Adrenal gland (tissue), 12 donors: Measurements from ENCODE around the gene MCOLN1. TPM values are rescaled to one million over a fixed set of nuclear protein-coding genes. Genes with fewer than 3 reads are reported as not detected.

Experiments used
- DNase-seq, 7 donors: peaks; one replicate each; pipeline ENCODE4 v3.0.0-alpha.2; 2019 to 2020
- H3K27ac ChIP-seq, 5 donors: fragments of 200-600 bp; sonication (generic) in 4 of 5; 1 replicate in 3 of 5; 2 replicates in 2 of 5; pipeline versions ENCODE4 v1.5.1 to v1.8.0; 2016 to 2020; ENCODE audit warnings: mild to moderate bottlenecking in 1 of 5
- H3K27me3 ChIP-seq: fragments of 200-600 bp; 2 replicates; pipeline ENCODE4 v1.8.0; 2021
- H3K36me3 ChIP-seq, 2 donors: fragments of 200-600 bp; replicated peaks in 1 of 2; 1 replicate in 1 of 2; 2 replicates in 1 of 2; pipeline versions ENCODE4 v1.5.1 to v1.8.0; 2018 to 2022
- H3K4me1 ChIP-seq, 2 donors: fragments of 200-600 bp; replicated peaks in 1 of 2; 1 replicate in 1 of 2; 2 replicates in 1 of 2; pipeline versions ENCODE4 v1.5.1 to v1.8.0; 2018 to 2021
- H3K4me3 ChIP-seq, 4 donors: fragments of 200-600 bp; sonication (generic) in 3 of 4; one replicate each; pipeline ENCODE4 v1.5.1; 2016 to 2018
- H3K9me3 ChIP-seq, 3 donors: fragments of 200-600 bp; sonication (generic) in 1 of 3; replicated peaks in 1 of 3; 1 replicate in 2 of 3; 2 replicates in 1 of 3; pipeline versions ENCODE4 v1.5.1 to v1.8.0; 2016 to 2021
- POLR2A ChIP-seq, 2 donors: fragments of 450-650 bp; IDR thresholded peaks; one replicate each; pipeline ENCODE4 v1.6.1; 2017; ENCODE audit warnings: antibody characterized with exemption in 2 of 2, mild to moderate bottlenecking in 2 of 2, moderate library complexity in 1 of 2
- WGBS, 4 donors: extraction: QIAGEN DNeasy Blood & Tissue Kit in 2 of 4; methylation state at CpG; one replicate each; pipeline versions ENCODE4 v1.1.5 to v1.1.7; 2013 to 2017; 5-methylcytosine and 5-hydroxymethylcytosine counted together
- intact Hi-C, 2 donors: fragments of 100-400 bp; cut with DNase I; formaldehyde crosslinking; loops; one replicate each; pipeline versions ENCODE4 v1.14.1 to v1.15.0; 2022 to 2023
- polyA plus RNA-seq, 3 donors: library from polyadenylated mRNA; stranded (reverse); fragments of 200-250 nt in 2 of 3; fragments of 350-450 nt in 1 of 3; fragmentation: Illumina TruSeq in 1 of 3; extraction: RNeasy Lipid Tissue Mini Kit (QIAGEN cat#74804) in 1 of 3; gene quantifications; one replicate each; pipeline ENCODE4 v1.2.3, GENCODE V29; 2013 to 2014
- total RNA-seq, 9 donors: library from RNA; depleted of rRNA in 4 of 9; stranded (reverse); fragments of >200 nt in 4 of 9; fragments of 120-200 nt in 1 of 9; fragmentation: NEBNext Ultra II Directional in 1 of 9; extraction: Animal tissue kit (Norgen Biotek cat#: 25700) in 1 of 9; gene quantifications; one replicate each; pipeline versions ENCODE4 v1.1.0 to v1.2.4, GENCODE V29; 2013 to 2023
- TF ChIP-seq, protein P1 (sequence below), 6 experiments: fragments of 450-650 bp in 4 of 6; fragments of 200-600 bp in 2 of 6; sonication (generic) in 1 of 6; IDR thresholded peaks; 1 replicate in 5 of 6; 2 replicates in 1 of 6; pipeline versions ENCODE4 v1.5.1 to v1.8.0; 2016 to 2021; ENCODE audit warnings: antibody characterized with exemption in 6 of 6, mild to moderate bottlenecking in 2 of 6, moderate library complexity in 1 of 6
- donor health status: healthy with polysubstance abuse.
- donor health status: Bipolar disorder and iron deficiency.
- donor health status: DM: yes; HTN: yes; CAD: no.
- donor health status: DM: no; HTN: no; CAD: no.
- donor health status: DM: no; HTN: no; CAD: no.
- donor health status: DM: yes; HTN: yes; CAD: no.

Gene MCOLN1
- total and polyA plus RNA-seq, 12 donors = 6.0 to 212 (median 57.1) TPM

DNA sequence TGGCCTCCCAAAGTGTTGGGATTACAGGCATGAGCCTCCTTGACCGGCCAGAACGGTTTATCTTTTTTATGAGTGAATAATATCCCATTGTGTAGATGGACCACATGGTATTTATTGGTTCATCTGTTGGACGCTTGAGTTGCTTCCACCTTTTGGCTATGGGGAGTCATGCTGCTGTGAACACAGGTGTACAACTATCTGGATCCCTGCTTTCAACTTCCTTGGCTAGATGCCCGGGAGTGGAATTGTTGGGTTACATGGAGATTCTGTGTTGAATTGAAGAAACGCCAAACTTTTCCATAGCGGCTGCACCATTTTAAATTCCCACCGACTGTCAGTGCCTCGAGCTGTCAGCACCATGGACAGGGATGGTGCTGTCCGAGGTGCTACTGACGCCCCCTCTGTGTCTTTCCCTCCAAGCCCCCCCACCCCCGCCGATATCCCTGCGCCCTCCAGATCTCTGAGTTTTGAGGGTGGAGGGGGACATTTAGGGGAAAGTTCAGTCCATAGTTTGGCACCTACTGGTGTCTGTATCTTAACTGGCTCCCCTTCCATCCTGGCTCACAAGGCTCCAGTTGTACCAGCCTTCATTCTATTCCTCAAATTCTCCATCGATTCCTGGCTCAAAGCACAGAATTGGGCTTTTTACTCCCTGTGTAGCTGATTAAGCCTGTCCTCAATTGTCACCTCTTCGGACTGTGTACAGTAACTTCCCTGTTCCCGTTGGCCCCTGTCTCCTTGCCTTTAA is 40.4 kb downstream of the MCOLN1 start:
- TF ChIP-seq POLR2A (IDR thresholded peaks at IDR 0.05) = no peak
- TF ChIP-seq, protein P1, sequence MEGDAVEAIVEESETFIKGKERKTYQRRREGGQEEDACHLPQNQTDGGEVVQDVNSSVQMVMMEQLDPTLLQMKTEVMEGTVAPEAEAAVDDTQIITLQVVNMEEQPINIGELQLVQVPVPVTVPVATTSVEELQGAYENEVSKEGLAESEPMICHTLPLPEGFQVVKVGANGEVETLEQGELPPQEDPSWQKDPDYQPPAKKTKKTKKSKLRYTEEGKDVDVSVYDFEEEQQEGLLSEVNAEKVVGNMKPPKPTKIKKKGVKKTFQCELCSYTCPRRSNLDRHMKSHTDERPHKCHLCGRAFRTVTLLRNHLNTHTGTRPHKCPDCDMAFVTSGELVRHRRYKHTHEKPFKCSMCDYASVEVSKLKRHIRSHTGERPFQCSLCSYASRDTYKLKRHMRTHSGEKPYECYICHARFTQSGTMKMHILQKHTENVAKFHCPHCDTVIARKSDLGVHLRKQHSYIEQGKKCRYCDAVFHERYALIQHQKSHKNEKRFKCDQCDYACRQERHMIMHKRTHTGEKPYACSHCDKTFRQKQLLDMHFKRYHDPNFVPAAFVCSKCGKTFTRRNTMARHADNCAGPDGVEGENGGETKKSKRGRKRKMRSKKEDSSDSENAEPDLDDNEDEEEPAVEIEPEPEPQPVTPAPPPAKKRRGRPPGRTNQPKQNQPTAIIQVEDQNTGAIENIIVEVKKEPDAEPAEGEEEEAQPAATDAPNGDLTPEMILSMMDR (IDR thresholded peaks at IDR 0.05) = no peak
- 50 to 58% (median 55%) methylated on average over 15 to 16 of the region's 16 CpGs for WGBS, 4 donors
- no peak overlapping the region for H3K4me3 ChIP-seq

DNA sequence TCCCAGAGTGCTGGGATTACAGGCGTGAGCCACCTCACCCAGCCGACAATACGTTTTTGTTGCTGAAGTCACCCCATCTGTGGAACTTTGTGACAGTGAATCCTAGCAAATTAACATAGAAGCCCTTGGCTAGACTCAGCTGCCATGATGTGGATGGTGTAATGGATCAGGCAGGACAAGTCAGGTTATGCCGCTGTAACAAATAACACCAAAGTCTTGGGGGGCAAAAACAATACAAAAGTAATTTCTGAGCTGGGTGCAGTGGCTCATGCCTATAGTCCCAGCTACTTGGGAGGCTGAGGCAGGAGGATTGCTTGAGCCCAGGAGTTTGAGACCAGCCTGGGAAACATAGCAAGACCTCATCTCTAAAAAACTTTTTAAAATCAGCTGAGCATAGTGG is 42.4 kb downstream of the MCOLN1 start:
- 75 to 92% (median 88%) methylated on average over 4 of the region's 4 CpGs for WGBS, 4 donors
- intact Hi-C loops = loop anchor here (5.0 kb wide), 2 partner anchors 112 to 237 kb away; partner anchors contain the start of gene MCEMP1 (in 2 of the 2)

More for the DNA sequence above, 40.4 kb downstream of the MCOLN1 start:
- DNase-seq = no peak
- Histone ChIP-seq H3K36me3 (peaks cover 0 to 32% of the 10 kb centered on the region in 2 donors), H3K27ac (no peak overlapping the region), H3K27me3 (no peaks in the 10 kb centered on the region), H3K4me1 (no peaks in the 10 kb centered on the region), H3K9me3 (no peaks in the 10 kb centered on the region)
- intact Hi-C loops = no loop called here

DNA sequence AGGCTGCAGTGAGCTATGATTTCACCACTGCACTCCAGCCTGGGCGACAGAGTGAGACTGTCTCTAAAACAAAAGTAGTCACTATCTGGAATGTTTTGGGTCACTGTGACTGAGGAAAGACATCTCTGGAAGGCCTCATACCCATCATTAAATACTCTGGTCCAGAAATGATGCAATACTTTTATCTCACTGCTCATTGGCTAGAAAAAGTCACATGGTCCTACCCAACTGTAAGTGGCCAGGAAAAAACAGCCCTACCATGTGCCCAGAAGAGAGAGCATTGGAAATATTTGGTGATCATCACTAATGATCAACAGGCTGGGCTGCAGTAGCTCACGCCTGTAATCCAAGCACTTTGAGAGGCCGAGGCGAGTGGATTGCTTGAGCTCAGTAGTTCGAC is 42.9 kb downstream of the MCOLN1 start:
- intact Hi-C loops = loop anchor here (5.0 kb wide), 2 partner anchors 112 to 237 kb away; partner anchors contain the start of gene MCEMP1 (in 2 of the 2)

More for the DNA sequence above, 42.4 kb downstream of the MCOLN1 start:
- Histone ChIP-seq H3K4me1 (no peaks in the 10 kb centered on the region), H3K9me3 (no peaks in the 10 kb centered on the region), H3K27ac (no peak overlapping the region), H3K4me3 (no peak overlapping the region), H3K27me3 (no peaks in the 10 kb centered on the region), H3K36me3 (peaks cover 0 to 13% of the 10 kb centered on the region in 2 donors)
- TF ChIP-seq POLR2A (IDR thresholded peaks at IDR 0.05) = no peak
- TF ChIP-seq, protein P1 (IDR thresholded peaks at IDR 0.05) = no peak
- DNase-seq = no peak

DNA sequence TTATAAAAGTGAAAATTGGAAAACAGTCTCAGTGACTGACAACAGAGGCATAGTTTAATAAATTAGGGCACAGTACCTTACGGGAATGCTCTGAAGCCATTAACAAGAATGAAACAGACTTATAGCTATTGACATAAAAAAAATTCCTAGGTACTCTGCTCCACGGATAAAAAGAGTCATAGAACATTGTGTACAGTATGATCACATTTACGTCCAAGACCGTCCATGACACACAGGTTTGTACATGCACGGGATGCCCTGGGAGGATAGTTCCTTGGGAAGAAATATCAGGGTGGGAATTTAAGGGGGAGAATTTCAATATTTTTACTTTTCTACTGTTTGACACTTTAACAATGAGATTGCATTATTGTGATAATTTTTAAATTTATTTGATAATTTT is 48.3 kb downstream of the MCOLN1 start:
- H3K4me3 ChIP-seq = no peak overlapping the region
- 72 to 81% (median 77%) methylated on average over 5 of the region's 5 CpGs for WGBS, 4 donors
- TF ChIP-seq, protein P1 (IDR thresholded peaks at IDR 0.05) = no peak
- no peak for TF ChIP-seq POLR2A (IDR thresholded peaks at IDR 0.05)
- intact Hi-C loops = no loop called here
- H3K4me1 ChIP-seq = no peaks in the 10 kb centered on the region
- H3K27me3 ChIP-seq = no peaks in the 10 kb centered on the region
- no peaks in the 10 kb centered on the region for H3K36me3 ChIP-seq
- H3K9me3 ChIP-seq = no peaks in the 10 kb centered on the region
- H3K27ac ChIP-seq = no peak overlapping the region
- DNase-seq = no peak

More for the DNA sequence above, 42.9 kb downstream of the MCOLN1 start:
- WGBS, 4 donors = 70 to 95% (median 87%) methylated on average over 5 of the region's 5 CpGs
- DNase-seq = no peak
- Histone ChIP-seq H3K4me1 (no peaks in the 10 kb centered on the region), H3K27ac (no peak overlapping the region), H3K9me3 (no peaks in the 10 kb centered on the region), H3K4me3 (no peak overlapping the region), H3K36me3 (peaks cover 0 to 8% of the 10 kb centered on the region in 2 donors), H3K27me3 (no peaks in the 10 kb centered on the region)
- TF ChIP-seq POLR2A (IDR thresholded peaks at IDR 0.05) = no peak
- TF ChIP-seq, protein P1 (IDR thresholded peaks at IDR 0.05) = no peak
